ENCODE measurements around the gene LIG4.

The LIG4 gene

GRCh38 chr13:108194435-108194936 is 20.9 kb downstream of the LIG4 start:
- DNase-seq (ENCODE audit: low read depth, low spot score), result no peak

GRCh38 chr13:108193806-108194205 is 21.5 kb downstream of the LIG4 start:
- no peak for DNase-seq (ENCODE audit: low read depth, low spot score)

GRCh38 chr13:108190897-108191296 is 24.4 kb downstream of the LIG4 start:
- DNase-seq (ENCODE audit: low read depth, low spot score), result no peak

- no peak for DNase-seq (ENCODE audit: low read depth, low spot score)
These were observed 27.1 kb downstream of the LIG4 start for GRCh38 chr13:108188260-108188659.

GRCh38 chr13:108185223-108185622 is 30.1 kb downstream of the LIG4 start:
- DNase-seq (ENCODE audit: low read depth, low spot score), result no peak

GRCh38 chr13:108182652-108183051 is 32.7 kb downstream of the LIG4 start:
- no peak for DNase-seq (ENCODE audit: low read depth, low spot score)

- DNase-seq (ENCODE audit: low read depth, low spot score), result no peak
These were observed 37.3 kb downstream of the LIG4 start for GRCh38 chr13:108178078-108178477.

GRCh38 chr13:108176685-108177274 is 38.6 kb downstream of the LIG4 start:
- DNase-seq (ENCODE audit: low read depth, low spot score), result peak; percentile 24

GRCh38 chr13:108168929-108169328 is 46.4 kb downstream of the LIG4 start:
- DNase-seq (ENCODE audit: low read depth, low spot score), result no peak

- DNase-seq (ENCODE audit: low read depth, low spot score), result no peak
These were observed 49.3 kb downstream of the LIG4 start for GRCh38 chr13:108166078-108166477.

GRCh38 chr13:108158746-108159145 is 56.6 kb downstream of the LIG4 start:
- DNase-seq (ENCODE audit: low read depth, low spot score), result no peak

All from astrocyte of the hippocampus (primary cell).